NT2/D1 (cell line): ENCODE measurements around the gene CERS6.

Experiments used
- DNase-seq: peaks from one replicate; pipeline ENCODE4 v3.0.0-alpha.2; 2011; ENCODE audit warnings: low read depth, low spot score
- H3K27me3 ChIP-seq: 2 replicates; pipeline ENCODE4 v1.6.0; 2011; ENCODE audit warnings: mild to moderate bottlenecking; ENCODE audit not compliant: insufficient read length, insufficient read depth
- H3K36me3 ChIP-seq: 2 replicates; pipeline ENCODE4 v1.6.1; 2011; ENCODE audit warnings: mild to moderate bottlenecking, low read length, mixed read lengths; ENCODE audit not compliant: insufficient read depth, insufficient read length
- H3K4me1 ChIP-seq: 2 replicates; pipeline ENCODE4 v1.5.1; 2011; ENCODE audit not compliant: insufficient read depth, insufficient read length
- H3K4me3 ChIP-seq: 2 replicates; pipeline ENCODE4 v1.5.1; 2011; ENCODE audit warnings: low read depth; ENCODE audit not compliant: insufficient read length
- H3K9ac ChIP-seq: 2 replicates; pipeline ENCODE4 v1.6.0; 2011; ENCODE audit warnings: low read depth; ENCODE audit not compliant: insufficient read length
- H3K9me3 ChIP-seq: 2 replicates; pipeline ENCODE4 v1.5.1; 2011; ENCODE audit warnings: mild to moderate bottlenecking, low read length; ENCODE audit not compliant: insufficient read depth
- SUZ12 ChIP-seq: IDR thresholded peaks from 2 replicates; pipeline ENCODE4 v1.6.1; 2011; ENCODE audit not compliant: insufficient read length, insufficient read depth; ENCODE audit errors: extremely low read depth
- YY1 ChIP-seq: IDR thresholded peaks from 2 replicates; pipeline ENCODE4 v1.6.1; 2011; ENCODE audit not compliant: insufficient read length, insufficient read depth
- ZNF274 ChIP-seq: IDR thresholded peaks from 2 replicates; pipeline ENCODE4 v1.6.1; 2011; ENCODE audit warnings: mild to moderate bottlenecking, low read depth, low read length

The CERS6 gene

GRCh38 chr2:168722592-168722991 lies 266.5 kb downstream of the CERS6 start:
- H3K9me3 ChIP-seq = no peaks in the 10 kb centered on the region
- H3K9ac ChIP-seq = no peak overlapping the region
- no peaks in the 10 kb centered on the region for H3K27me3 ChIP-seq
- H3K4me1 ChIP-seq = no peaks in the 10 kb centered on the region
- TF ChIP-seq ZNF274 = no peak
- no peak for TF ChIP-seq YY1
- no peak for TF ChIP-seq SUZ12
- no peak for DNase-seq
- H3K4me3 ChIP-seq = no peak overlapping the region
- peaks cover 4% of the 10 kb centered on the region for H3K36me3 ChIP-seq

GRCh38 chr2:168723275-168723899 lies 267.3 kb downstream of the CERS6 start:
- no peaks in the 10 kb centered on the region for H3K27me3 ChIP-seq
- no peaks in the 10 kb centered on the region for H3K4me1 ChIP-seq
- H3K9ac ChIP-seq = no peak overlapping the region
- H3K4me3 ChIP-seq = no peak overlapping the region
- no peak for TF ChIP-seq ZNF274
- no peak for TF ChIP-seq YY1
- no peak for TF ChIP-seq SUZ12
- no peak for DNase-seq
- H3K9me3 ChIP-seq = no peaks in the 10 kb centered on the region
- H3K36me3 ChIP-seq = peaks cover 4% of the 10 kb centered on the region

GRCh38 chr2:168726375-168726774 lies 270.3 kb downstream of the CERS6 start:
- Histone ChIP-seq H3K36me3 (peaks cover 4% of the 10 kb centered on the region), H3K4me3 (no peak overlapping the region), H3K27me3 (no peaks in the 10 kb centered on the region), H3K4me1 (no peaks in the 10 kb centered on the region), H3K9me3 (no peaks in the 10 kb centered on the region), H3K9ac (no peak overlapping the region)
- no peak for DNase-seq
- no peak for TF ChIP-seq SUZ12
- TF ChIP-seq YY1 = no peak
- TF ChIP-seq ZNF274 = no peak

GRCh38 chr2:168727904-168728470 lies 271.9 kb downstream of the CERS6 start:
- Histone ChIP-seq H3K36me3 (no peaks in the 10 kb centered on the region), H3K4me3 (no peak overlapping the region), H3K9ac (no peak overlapping the region), H3K9me3 (no peaks in the 10 kb centered on the region), H3K4me1 (no peaks in the 10 kb centered on the region), H3K27me3 (no peaks in the 10 kb centered on the region)
- no peak for DNase-seq
- TF ChIP-seq SUZ12 (no peak), YY1 (no peak), ZNF274 (no peak)

- Histone ChIP-seq H3K27me3 (no peaks in the 10 kb centered on the region), H3K9ac (no peak overlapping the region), H3K9me3 (no peaks in the 10 kb centered on the region), H3K36me3 (no peaks in the 10 kb centered on the region), H3K4me3 (no peak overlapping the region), H3K4me1 (no peaks in the 10 kb centered on the region)
- DNase-seq = no peak
- TF ChIP-seq YY1 (no peak), SUZ12 (no peak), ZNF274 (no peak)
Measured at GRCh38 chr2:168729455-168729854, 273.4 kb downstream of the CERS6 start.

- no peaks in the 10 kb centered on the region for H3K27me3 ChIP-seq
- H3K4me3 ChIP-seq = no peak overlapping the region
- H3K9ac ChIP-seq = no peak overlapping the region
- no peaks in the 10 kb centered on the region for H3K4me1 ChIP-seq
- H3K9me3 ChIP-seq = no peaks in the 10 kb centered on the region
- H3K36me3 ChIP-seq = no peaks in the 10 kb centered on the region
- peak; percentile 39 for DNase-seq
- TF ChIP-seq YY1 (no peak), ZNF274 (no peak), SUZ12 (no peak)
Measured at GRCh38 chr2:168730344-168730743, 274.3 kb downstream of the CERS6 start.

GRCh38 chr2:168731002-168731401 lies 274.9 kb downstream of the CERS6 start:
- Histone ChIP-seq H3K9ac (no peak overlapping the region), H3K9me3 (no peaks in the 10 kb centered on the region), H3K36me3 (no peaks in the 10 kb centered on the region), H3K27me3 (no peaks in the 10 kb centered on the region), H3K4me1 (no peaks in the 10 kb centered on the region), H3K4me3 (no peak overlapping the region)
- DNase-seq = no peak
- TF ChIP-seq ZNF274 (no peak), YY1 (no peak), SUZ12 (no peak)
